ENCODE data around the gene POLDIP2. TPM values are rescaled to one million over a fixed set of nuclear protein-coding genes. Genes with fewer than 3 reads are reported as not detected.

The POLDIP2 gene
- total RNA-seq, 1 donor from 2014 or later = 82.2 TPM

GRCh38 chr17:28395426-28395825 is 38.1 kb upstream of the POLDIP2 start:
- Histone ChIP-seq H3K4me1 (no peaks in the 10 kb centered on the region), H3K4me3 (no peak overlapping the region), H3K9me3 (no peaks in the 10 kb centered on the region), H3K36me3 (peaks cover 37 to 60% of the 10 kb centered on the region in 2 donors), H3K27me3 (no peaks in the 10 kb centered on the region), H3K27ac (no peak overlapping the region)
- no peak for DNase-seq (ENCODE audit: low spot score in 2 of 2)
- intact Hi-C loops (cut with DNase I) = no loop called here
- no peak for TF ChIP-seq CTCF (IDR thresholded peaks at IDR 0.05)

DNA sequence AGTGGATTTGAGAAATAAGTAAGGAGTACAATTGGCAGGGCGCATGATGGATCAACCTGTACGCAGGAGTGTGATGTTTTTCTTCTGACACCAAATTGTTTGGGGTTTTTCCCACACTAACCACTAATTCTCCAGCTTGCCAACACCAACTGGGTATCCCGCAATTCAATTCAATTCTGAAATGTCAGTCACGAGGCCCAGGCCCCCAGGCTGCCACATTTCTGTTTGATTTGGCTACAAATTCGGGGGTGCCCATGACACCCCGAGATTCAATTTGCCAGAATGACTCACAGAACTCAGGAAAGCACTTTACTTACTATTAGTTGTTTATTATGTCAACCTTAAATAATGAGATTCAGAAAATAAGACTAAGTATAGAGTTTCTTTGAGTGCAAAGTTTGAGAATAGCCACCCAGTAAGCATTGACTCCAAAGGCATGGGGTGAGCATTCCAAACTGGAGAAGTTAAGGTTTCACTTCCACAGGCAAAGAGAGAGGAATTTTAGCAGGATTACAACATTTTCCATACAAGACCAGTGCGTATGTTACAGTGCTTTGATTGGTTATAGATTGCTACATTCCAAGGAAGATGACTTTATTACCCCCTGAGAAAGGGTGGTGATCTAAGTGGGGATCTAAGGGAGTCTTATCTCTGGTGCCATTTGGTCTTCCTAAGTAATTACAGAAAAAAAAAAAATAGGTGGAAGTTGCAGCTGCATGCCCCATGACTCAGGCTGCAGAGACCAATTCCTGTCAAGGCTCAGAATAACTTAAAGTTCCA is 37.2 kb upstream of the POLDIP2 start:
- H3K4me3 ChIP-seq = no peak overlapping the region
- H3K9me3 ChIP-seq = no peaks in the 10 kb centered on the region
- intact Hi-C loops (cut with DNase I) = no loop called here
- TF ChIP-seq CTCF (IDR thresholded peaks at IDR 0.05) = no peak
- no peak for DNase-seq (ENCODE audit: low spot score in 2 of 2)
- no peaks in the 10 kb centered on the region for H3K4me1 ChIP-seq
- peaks cover 42 to 66% of the 10 kb centered on the region in 2 donors for H3K36me3 ChIP-seq
- H3K27me3 ChIP-seq = no peaks in the 10 kb centered on the region
- no peak overlapping the region for H3K27ac ChIP-seq

- no peak for TF ChIP-seq CTCF (IDR thresholded peaks at IDR 0.05)
- Histone ChIP-seq H3K36me3 (peaks cover 54 to 76% of the 10 kb centered on the region in 2 donors), H3K9me3 (no peaks in the 10 kb centered on the region), H3K4me3 (no peak overlapping the region), H3K27me3 (no peaks in the 10 kb centered on the region), H3K27ac (no peak overlapping the region), H3K4me1 (no peaks in the 10 kb centered on the region)
- DNase-seq (ENCODE audit: low spot score in 2 of 2) = no peak
- intact Hi-C loops (cut with DNase I) = no loop called here
These were observed 35.2 kb upstream of the POLDIP2 start for GRCh38 chr17:28392491-28392890.

DNA sequence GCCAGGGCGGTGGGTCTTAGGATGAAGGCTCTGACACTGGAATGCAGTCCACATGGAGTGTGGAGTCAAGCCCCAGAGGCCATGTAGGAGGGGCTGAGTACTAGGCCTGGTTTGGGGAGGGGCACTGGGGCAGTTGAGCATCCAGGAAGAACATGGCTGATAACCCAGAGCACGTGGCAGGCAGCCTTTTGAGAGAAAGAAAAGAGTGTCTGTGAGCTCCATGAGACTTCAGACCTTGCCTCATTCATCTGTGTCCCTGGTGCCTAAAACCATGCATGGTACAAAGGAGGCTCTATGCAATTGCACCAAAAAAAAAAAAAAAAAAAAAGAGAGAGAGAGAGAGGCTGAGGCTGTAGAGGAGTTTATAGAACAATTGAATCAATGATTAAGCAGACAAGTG is 34.1 kb upstream of the POLDIP2 start:
- intact Hi-C loops (cut with DNase I) = no loop called here
- Histone ChIP-seq H3K4me1 (no peaks in the 10 kb centered on the region), H3K27ac (no peak overlapping the region), H3K27me3 (no peaks in the 10 kb centered on the region), H3K9me3 (no peaks in the 10 kb centered on the region), H3K36me3 (peaks cover 51 to 74% of the 10 kb centered on the region in 2 donors), H3K4me3 (no peak overlapping the region)
- no peak for TF ChIP-seq CTCF (IDR thresholded peaks at IDR 0.05)
- DNase-seq (ENCODE audit: low spot score in 2 of 2) = no peak

DNA sequence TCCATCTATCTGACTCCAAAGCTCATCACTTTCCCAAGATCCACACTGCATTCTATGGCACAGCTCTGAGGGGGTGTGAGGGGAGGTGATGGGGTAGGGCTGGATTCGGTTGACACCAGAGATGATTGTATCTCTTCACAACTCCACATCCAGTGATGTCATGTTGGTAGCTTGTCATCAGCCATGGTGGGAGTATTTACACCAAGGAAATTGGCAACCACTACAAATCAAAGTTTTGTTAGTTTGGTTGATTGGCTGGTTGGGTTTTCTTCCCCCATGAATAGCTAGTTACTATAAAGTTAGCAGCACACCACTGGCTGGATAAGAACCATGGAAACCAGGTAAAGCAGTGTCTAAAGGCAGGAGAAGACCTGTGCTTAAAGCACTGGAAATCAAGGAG is 33.7 kb upstream of the POLDIP2 start:
- H3K27me3 ChIP-seq = no peaks in the 10 kb centered on the region
- H3K36me3 ChIP-seq = peaks cover 51 to 70% of the 10 kb centered on the region in 2 donors
- no peak for DNase-seq (ENCODE audit: low spot score in 2 of 2)
- TF ChIP-seq CTCF (IDR thresholded peaks at IDR 0.05) = no peak
- H3K27ac ChIP-seq = no peak overlapping the region
- H3K4me1 ChIP-seq = no peaks in the 10 kb centered on the region
- no peaks in the 10 kb centered on the region for H3K9me3 ChIP-seq
- H3K4me3 ChIP-seq = no peak overlapping the region
- intact Hi-C loops (cut with DNase I) = no loop called here
